GM13977 (cell line): ENCODE data around the gene IFITM2.

Experiments
- DNase-seq: peaks from one replicate; pipeline ENCODE4 v3.0.0; 2012; ENCODE audit warnings: low spot score
- in situ Hi-C: fragments of 300-500 bp; cut with MboI; formaldehyde crosslinking; loops from one replicate; pipeline ENCODE4 v1.12.0; 2022; ENCODE audit warnings: low sequenced_read_pairs, low pct_unique_long_range_greater_than_20kb, mixed read lengths, inconsistent platforms; ENCODE audit not compliant: unreplicated experiment
- TF ChIP-seq, protein P1 (sequence below): IDR thresholded peaks from 2 replicates; pipeline ENCODE4 v1.5.1; 2012; ENCODE audit warnings: mild to moderate bottlenecking, control low read depth; ENCODE audit not compliant: insufficient read depth; ENCODE audit errors: extremely low read depth, missing control alignments

IFITM2 gene

DNA sequence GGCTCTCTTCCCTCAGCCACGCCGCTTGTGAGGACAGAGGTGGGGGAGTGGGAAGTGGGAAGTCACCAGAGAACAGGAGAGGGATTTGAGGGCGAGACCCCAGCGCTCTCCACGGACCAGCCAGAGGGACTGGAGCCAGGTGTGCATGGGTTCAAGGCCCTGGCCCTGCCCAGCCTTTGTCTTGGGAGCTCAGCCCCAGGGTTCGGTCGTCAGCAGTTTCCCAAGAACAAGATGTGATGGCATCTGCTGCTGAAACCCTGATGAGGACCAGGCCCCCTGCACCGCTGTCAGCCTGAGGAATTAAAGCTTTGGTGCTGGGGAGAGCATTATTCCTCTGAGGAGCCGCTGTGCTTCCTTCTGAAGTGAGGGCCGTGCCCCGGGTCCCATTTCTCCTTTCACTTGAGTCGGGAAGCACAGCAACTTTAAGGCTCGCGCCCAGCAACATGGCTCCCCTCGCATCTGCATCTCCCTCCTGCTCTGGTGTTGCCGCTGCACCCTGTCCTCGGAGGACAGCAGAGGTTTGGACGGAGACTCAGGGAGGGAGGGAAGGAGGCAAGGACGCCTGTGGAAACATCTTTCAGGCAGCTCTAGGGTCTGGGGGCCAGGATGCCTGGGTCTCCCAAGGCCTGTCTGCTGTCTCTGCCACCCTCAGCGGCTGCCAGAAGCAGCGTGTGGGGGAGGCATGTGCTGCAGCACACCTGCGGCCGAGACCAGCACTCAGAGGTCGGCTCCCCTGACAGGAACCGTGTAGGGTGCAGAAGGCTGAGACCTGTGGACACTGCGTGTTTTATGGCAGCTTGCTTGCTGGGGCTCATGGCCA is 12.1 kb upstream of the IFITM2 start:
- TF ChIP-seq, protein P1, sequence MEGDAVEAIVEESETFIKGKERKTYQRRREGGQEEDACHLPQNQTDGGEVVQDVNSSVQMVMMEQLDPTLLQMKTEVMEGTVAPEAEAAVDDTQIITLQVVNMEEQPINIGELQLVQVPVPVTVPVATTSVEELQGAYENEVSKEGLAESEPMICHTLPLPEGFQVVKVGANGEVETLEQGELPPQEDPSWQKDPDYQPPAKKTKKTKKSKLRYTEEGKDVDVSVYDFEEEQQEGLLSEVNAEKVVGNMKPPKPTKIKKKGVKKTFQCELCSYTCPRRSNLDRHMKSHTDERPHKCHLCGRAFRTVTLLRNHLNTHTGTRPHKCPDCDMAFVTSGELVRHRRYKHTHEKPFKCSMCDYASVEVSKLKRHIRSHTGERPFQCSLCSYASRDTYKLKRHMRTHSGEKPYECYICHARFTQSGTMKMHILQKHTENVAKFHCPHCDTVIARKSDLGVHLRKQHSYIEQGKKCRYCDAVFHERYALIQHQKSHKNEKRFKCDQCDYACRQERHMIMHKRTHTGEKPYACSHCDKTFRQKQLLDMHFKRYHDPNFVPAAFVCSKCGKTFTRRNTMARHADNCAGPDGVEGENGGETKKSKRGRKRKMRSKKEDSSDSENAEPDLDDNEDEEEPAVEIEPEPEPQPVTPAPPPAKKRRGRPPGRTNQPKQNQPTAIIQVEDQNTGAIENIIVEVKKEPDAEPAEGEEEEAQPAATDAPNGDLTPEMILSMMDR: no peak
- in situ Hi-C loops: no loop called here
- DNase-seq: no peak

DNA sequence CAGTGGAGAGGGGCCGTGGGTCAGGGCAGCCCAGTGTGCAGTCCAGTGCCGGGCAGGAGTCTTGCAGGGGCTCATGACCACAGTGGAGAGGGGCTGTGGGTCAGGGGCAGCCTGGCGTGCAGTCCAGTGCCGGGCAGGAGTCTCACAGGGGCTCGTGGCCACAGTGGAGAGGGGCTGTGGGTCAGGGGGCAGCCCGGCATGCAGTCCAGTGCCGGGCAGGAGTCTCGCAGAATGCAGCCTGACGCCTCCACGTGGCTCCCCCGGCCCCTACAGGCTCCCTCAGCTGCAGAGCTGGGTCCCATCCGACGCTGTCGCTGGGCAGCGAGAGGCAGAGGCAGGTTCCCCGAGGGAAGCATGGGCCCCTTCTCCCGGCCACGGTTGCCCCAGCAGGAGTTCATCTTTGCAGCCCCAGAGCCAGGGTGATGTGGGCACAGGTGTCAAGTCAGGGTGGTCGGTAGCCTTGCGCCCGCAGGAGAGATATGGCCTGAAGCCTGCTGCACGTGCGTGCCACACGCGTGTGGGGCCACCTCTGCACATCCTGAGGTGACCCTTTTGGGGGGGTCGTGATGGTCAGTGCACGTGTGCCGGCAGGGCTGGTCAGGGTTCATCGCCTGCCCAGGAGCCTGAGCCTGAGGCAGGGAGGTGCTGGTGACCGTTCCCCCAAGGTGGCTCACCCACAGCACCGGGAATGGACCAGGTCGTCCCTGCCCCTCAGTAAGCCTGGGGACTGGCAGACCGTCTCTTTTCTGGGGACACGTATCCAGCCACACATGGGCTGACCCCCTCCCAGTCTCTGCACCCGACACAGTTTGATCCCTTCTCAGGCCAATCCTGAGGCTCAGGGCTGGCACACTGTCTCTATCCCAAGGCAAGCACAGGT is 11.2 kb upstream of the IFITM2 start:
- no peak for DNase-seq
- in situ Hi-C loops: no loop called here
- TF ChIP-seq, protein P1: no peak

DNA sequence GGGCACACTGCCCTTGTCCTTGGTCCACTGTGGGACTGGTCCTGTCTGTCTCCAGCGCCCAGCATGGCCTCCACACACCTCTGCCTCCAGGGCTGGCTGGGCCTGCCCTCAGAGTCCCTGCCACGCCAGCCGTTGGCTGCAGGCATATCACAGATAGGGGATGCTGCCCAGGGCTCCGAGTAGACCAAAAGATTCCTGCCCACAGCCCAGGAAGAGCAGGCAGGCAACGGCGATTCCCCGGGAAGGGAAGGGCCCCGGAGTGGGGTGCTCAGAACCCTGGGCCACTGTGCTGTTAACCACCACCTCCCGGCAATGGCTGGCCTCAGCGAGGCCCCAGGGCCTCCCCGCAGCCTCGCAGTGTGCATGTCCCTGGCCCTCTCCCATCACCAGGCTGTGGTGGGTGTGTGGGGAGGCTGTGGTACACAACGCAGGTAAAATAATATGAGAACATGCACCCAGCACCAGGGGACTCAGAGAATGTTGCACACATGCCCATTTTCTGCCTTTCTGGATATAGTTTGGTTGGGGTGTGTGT is 10.5 kb upstream of the IFITM2 start:
- in situ Hi-C loops: no loop called here
- DNase-seq: no peak

DNA sequence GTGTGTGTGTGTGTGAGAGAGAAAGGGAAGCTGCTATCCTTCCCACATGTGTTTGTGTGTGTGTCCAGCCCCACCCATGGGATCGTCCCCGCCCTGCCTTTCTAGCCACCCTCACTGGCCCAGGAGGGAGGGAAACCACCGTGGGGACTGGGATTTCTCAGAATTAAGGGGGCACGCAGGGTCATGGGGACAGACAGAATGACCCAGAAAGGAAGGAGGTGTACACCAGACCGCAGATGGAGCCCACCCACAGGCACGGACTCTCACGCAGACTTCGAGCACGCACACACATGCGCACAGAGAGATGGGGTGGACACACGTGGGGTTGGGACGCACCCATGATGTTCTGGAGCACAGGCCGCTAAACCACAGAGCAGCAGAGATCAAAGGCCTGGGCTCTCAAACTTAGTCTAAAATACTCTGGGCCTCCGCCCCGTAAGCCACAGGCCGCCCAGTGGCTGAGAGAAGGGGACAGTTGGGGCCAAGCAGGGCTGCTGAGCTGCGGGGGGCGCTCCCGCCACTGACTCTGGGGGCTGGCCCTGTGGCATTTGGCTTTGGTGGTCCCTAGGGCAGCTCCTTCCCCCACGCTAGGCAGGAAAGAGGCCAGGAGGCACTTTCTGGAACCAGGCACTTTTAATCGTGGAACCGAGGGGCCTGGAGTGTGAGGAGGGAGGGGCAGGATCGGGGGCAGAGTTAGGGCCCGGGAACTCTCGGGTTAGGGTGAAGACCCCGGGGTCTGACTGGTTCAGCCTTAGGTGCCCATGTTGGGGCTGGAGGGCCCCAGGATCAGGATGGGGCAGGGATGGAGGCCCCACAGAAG is 9.8 kb upstream of the IFITM2 start:
- TF ChIP-seq, protein P1: no peak
- in situ Hi-C loops: no loop called here
- DNase-seq: no peak

More for the DNA sequence above, 10.5 kb upstream of the IFITM2 start:
- TF ChIP-seq, protein P1: no peak

DNA sequence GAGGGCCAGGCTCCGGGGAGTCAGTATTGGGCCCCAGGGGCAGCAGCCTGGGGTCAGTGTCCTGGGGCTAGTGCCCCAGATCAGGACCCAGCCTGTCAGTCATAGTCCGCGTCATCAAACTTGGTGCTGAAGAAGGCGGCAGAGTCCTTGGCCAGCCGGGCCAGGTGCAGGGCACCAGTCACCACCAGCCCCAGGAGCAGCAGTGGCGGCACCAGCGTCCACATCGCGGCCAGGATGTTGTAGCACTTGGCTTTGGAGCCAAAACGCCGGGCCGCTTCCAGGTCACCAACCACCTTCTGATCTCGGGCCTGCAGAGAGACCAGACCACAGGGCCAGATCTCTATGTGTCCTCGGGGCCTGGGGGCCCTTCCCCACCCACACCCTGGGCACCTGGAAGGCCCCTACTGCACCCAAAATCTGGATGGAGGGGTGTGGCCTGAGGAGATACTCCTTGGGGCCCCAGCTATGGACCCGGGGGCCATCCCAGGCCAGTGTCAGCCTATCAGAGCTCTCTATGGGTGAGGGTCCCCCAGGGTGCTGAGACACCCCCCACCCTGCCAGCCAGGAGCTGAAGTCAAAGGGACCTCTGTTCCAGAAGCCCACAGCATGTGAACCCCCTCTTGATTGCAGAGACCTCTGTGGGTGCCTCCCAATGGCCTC is 9.1 kb upstream of the IFITM2 start:
- TF ChIP-seq, protein P1: no peak
- in situ Hi-C loops: no loop called here
- DNase-seq: no peak
